ENCODE results near the gene PBX1.

The PBX1 gene

DNA sequence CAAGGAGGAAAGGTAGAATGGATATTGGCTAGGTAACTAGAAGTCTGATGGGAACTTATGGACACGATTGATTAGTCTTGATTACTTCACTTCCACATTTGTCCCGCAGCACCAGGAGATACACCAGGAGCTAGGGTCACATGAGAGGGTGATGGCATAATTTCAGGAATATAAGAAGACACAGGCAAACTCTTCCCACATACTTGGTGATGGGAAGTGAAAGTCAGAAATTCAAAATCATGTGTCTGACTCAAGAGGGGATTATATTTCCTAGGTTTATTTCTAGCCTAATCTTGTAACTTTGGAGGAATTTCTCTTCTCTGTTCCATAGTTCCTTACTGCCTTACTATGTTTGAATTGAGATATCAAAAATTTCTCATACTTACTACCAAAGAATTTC is 185.0 kb downstream of the PBX1 start:
- H3K9me2 ChIP-seq (replicated peaks; ENCODE audit: insufficient read depth, low read length) = no peaks in the 10 kb centered on the region
- H3K9ac ChIP-seq (ENCODE audit: low read length) = no peak overlapping the region
- TF ChIP-seq EZH2 (optimal IDR thresholded peaks at IDR 0.05; ENCODE audit: low read depth, low read length) (no peak), EZH2phosphoT487 (IDR thresholded peaks at IDR 0.05; ENCODE audit: low read length) (no peak)
- TF ChIP-seq, protein P1, sequence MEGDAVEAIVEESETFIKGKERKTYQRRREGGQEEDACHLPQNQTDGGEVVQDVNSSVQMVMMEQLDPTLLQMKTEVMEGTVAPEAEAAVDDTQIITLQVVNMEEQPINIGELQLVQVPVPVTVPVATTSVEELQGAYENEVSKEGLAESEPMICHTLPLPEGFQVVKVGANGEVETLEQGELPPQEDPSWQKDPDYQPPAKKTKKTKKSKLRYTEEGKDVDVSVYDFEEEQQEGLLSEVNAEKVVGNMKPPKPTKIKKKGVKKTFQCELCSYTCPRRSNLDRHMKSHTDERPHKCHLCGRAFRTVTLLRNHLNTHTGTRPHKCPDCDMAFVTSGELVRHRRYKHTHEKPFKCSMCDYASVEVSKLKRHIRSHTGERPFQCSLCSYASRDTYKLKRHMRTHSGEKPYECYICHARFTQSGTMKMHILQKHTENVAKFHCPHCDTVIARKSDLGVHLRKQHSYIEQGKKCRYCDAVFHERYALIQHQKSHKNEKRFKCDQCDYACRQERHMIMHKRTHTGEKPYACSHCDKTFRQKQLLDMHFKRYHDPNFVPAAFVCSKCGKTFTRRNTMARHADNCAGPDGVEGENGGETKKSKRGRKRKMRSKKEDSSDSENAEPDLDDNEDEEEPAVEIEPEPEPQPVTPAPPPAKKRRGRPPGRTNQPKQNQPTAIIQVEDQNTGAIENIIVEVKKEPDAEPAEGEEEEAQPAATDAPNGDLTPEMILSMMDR (IDR thresholded peaks at IDR 0.05; ENCODE audit: low read length) = no peak
- no peak for DNase-seq
- H3K27ac ChIP-seq (ENCODE audit: low read length) = no peak overlapping the region
- no peaks in the 10 kb centered on the region for H3K9me3 ChIP-seq (replicated peaks; ENCODE audit: insufficient read depth, low read length)
- H3F3A ChIP-seq (ENCODE audit: insufficient read depth, low read length) = no peaks in the 10 kb centered on the region
- no peak overlapping the region for H3K4me2 ChIP-seq (ENCODE audit: low read depth, low read length)
- no peak overlapping the region for H2AFZ ChIP-seq (ENCODE audit: low read length)
- no peak overlapping the region for H3K4me3 ChIP-seq (ENCODE audit: low read length)
- no peaks in the 10 kb centered on the region for H3K27me3 ChIP-seq (replicated peaks; ENCODE audit: insufficient read depth, low read length)
- no peaks in the 10 kb centered on the region for H3K36me3 ChIP-seq (replicated peaks; ENCODE audit: insufficient read depth, low read length)
- no peaks in the 10 kb centered on the region for H4K20me1 ChIP-seq (ENCODE audit: insufficient read depth, low read length)
- H3K79me2 ChIP-seq (ENCODE audit: low read length) = no peaks in the 10 kb centered on the region
- no peaks in the 10 kb centered on the region for H3K4me1 ChIP-seq (ENCODE audit: low read length)

DNA sequence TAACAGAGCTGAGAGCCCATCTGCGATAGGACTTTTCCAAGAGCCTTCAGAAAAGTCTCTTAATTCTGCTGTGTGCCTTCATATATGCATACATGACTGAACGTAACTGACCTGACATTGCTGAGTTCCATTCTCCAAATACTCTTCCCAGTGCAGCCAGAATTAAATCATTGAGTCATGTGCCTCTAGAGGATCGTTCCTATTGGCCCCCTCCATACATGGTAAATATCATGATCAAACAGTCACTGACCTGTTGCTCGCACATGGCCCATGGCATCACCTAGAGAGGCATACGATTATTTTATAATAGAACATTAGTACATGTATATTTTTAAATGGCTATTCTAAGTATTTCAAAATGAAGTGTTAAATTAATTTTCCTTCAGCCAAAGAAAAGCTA is 186.8 kb downstream of the PBX1 start:
- no peaks in the 10 kb centered on the region for H3F3A ChIP-seq (ENCODE audit: insufficient read depth, low read length)
- no peaks in the 10 kb centered on the region for H3K9me2 ChIP-seq (replicated peaks; ENCODE audit: insufficient read depth, low read length)
- H3K36me3 ChIP-seq (replicated peaks; ENCODE audit: insufficient read depth, low read length) = no peaks in the 10 kb centered on the region
- no peak overlapping the region for H3K4me2 ChIP-seq (ENCODE audit: low read depth, low read length)
- TF ChIP-seq, protein P1 (IDR thresholded peaks at IDR 0.05; ENCODE audit: low read length) = no peak
- TF ChIP-seq EZH2phosphoT487 (IDR thresholded peaks at IDR 0.05; ENCODE audit: low read length) (no peak), EZH2 (optimal IDR thresholded peaks at IDR 0.05; ENCODE audit: low read depth, low read length) (no peak)
- H3K4me3 ChIP-seq (ENCODE audit: low read length) = no peak overlapping the region
- no peak for DNase-seq
- no peak overlapping the region for H3K9ac ChIP-seq (ENCODE audit: low read length)
- no peaks in the 10 kb centered on the region for H3K79me2 ChIP-seq (ENCODE audit: low read length)
- no peaks in the 10 kb centered on the region for H3K4me1 ChIP-seq (ENCODE audit: low read length)
- H3K9me3 ChIP-seq (replicated peaks; ENCODE audit: insufficient read depth, low read length) = no peaks in the 10 kb centered on the region
- H2AFZ ChIP-seq (ENCODE audit: low read length) = no peak overlapping the region
- no peak overlapping the region for H3K27ac ChIP-seq (ENCODE audit: low read length)
- no peaks in the 10 kb centered on the region for H3K27me3 ChIP-seq (replicated peaks; ENCODE audit: insufficient read depth, low read length)
- no peaks in the 10 kb centered on the region for H4K20me1 ChIP-seq (ENCODE audit: insufficient read depth, low read length)

- Histone ChIP-seq H2AFZ (ENCODE audit: low read length) (no peak overlapping the region), H3K9ac (ENCODE audit: low read length) (no peak overlapping the region), H3K4me3 (ENCODE audit: low read length) (no peak overlapping the region), H3F3A (ENCODE audit: insufficient read depth, low read length) (no peaks in the 10 kb centered on the region), H3K4me1 (ENCODE audit: low read length) (no peaks in the 10 kb centered on the region), H3K79me2 (ENCODE audit: low read length) (no peaks in the 10 kb centered on the region), H3K4me2 (ENCODE audit: low read depth, low read length) (no peak overlapping the region), H3K27me3 (replicated peaks; ENCODE audit: insufficient read depth, low read length) (no peaks in the 10 kb centered on the region), H4K20me1 (ENCODE audit: insufficient read depth, low read length) (no peaks in the 10 kb centered on the region), H3K36me3 (replicated peaks; ENCODE audit: insufficient read depth, low read length) (no peaks in the 10 kb centered on the region), H3K9me2 (replicated peaks; ENCODE audit: insufficient read depth, low read length) (no peaks in the 10 kb centered on the region), H3K9me3 (replicated peaks; ENCODE audit: insufficient read depth, low read length) (no peaks in the 10 kb centered on the region), H3K27ac (ENCODE audit: low read length) (no peak overlapping the region)
- no peak for TF ChIP-seq EZH2 (optimal IDR thresholded peaks at IDR 0.05; ENCODE audit: low read depth, low read length)
- TF ChIP-seq, protein P1 (IDR thresholded peaks at IDR 0.05; ENCODE audit: low read length) = no peak
- no peak for TF ChIP-seq EZH2phosphoT487 (IDR thresholded peaks at IDR 0.05; ENCODE audit: low read length)
- DNase-seq = no peak
These were observed 187.6 kb downstream of the PBX1 start for GRCh38 chr1:164746632-164747031.
